Lower leg skin (tissue), 3 donors: ENCODE measurements around the gene SELENOI.

Experiments used
- POLR2A ChIP-seq, 2 donors: fragments of 450-650 bp; IDR thresholded peaks; one replicate each; pipeline ENCODE4 v1.6.1; 2016 to 2017; ENCODE audit warnings: antibody characterized with exemption in 2 of 2, mild to moderate bottlenecking in 1 of 2, moderate library complexity in 1 of 2
- TF ChIP-seq, protein P1 (sequence below), 3 donors: fragments of 450-650 bp; IDR thresholded peaks; one replicate each; pipeline ENCODE4 v1.5.1; 2016; ENCODE audit warnings: antibody characterized with exemption in 3 of 3, mild to moderate bottlenecking in 3 of 3, moderate library complexity in 2 of 3

DNA sequence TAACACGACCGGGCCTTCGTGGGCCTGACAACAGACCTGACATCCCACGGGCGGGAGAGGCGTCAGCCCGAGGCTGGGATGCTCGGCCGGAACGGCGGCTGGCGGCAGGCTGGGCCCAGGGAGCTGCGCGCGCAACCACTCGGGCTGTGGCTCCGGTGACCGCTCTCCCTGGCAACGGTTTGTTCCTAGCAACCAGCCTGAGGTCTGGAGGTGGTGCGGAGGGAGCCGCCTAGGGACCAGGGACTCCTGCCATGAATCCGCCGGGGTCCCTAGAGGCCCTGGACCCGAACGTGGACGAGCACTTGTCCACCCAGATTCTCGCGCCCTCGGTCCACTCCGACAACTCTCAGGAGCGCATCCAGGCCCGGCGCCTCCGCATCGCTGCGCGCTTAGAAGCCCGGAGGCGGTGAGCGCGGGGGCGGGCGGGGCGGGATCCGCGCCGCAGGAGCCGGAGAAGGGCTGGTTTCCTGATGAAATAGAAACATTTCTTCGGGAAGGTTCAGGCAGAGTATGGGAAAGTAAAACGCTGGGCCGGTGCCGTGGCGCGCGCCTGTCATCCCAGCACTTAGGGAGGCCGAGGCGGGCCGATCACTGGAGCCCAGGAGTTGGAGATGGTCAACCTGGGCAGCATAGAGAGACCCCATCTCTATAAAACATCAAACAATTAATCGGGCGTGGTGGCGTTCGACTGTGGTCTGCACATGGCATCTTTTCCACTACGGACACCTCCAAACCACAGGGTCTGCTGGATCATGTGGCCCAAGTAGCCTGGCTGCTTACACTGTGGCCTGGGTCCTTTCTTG, 56.0 kb downstream of the SELENOI start, which contains the start of gene DRC1:
- TF ChIP-seq, protein P1, sequence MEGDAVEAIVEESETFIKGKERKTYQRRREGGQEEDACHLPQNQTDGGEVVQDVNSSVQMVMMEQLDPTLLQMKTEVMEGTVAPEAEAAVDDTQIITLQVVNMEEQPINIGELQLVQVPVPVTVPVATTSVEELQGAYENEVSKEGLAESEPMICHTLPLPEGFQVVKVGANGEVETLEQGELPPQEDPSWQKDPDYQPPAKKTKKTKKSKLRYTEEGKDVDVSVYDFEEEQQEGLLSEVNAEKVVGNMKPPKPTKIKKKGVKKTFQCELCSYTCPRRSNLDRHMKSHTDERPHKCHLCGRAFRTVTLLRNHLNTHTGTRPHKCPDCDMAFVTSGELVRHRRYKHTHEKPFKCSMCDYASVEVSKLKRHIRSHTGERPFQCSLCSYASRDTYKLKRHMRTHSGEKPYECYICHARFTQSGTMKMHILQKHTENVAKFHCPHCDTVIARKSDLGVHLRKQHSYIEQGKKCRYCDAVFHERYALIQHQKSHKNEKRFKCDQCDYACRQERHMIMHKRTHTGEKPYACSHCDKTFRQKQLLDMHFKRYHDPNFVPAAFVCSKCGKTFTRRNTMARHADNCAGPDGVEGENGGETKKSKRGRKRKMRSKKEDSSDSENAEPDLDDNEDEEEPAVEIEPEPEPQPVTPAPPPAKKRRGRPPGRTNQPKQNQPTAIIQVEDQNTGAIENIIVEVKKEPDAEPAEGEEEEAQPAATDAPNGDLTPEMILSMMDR (IDR thresholded peaks at IDR 0.05), result no peak
- no peak for TF ChIP-seq POLR2A (IDR thresholded peaks at IDR 0.05)
